ENCODE results near the gene SEMA5A. TPM values are rescaled to one million over a fixed set of nuclear protein-coding genes. Genes with fewer than 3 reads are reported as not detected.

The SEMA5A gene
- total RNA-seq, 1 donor from 2014 or later: 4.0 TPM

DNA sequence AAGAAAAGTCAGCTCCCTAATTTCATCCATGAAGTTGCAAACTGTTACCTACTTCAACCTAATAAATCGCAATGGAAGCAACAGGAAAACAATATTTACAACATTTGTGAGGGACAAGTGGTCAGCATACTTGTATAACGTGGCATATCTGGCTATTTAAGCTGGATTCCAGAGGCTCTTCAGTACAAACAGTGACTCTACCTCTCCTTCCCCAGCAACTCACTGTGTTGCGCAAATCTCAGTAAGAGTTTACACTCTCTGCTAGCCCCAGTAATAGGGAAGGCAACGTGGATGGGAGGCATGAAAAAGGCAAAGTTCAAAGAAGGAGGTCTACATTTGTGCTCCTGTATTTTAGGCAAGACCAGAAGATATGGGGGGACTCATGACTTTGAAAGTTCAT is 18.9 kb upstream of the SEMA5A start:
- TF ChIP-seq, protein P1, sequence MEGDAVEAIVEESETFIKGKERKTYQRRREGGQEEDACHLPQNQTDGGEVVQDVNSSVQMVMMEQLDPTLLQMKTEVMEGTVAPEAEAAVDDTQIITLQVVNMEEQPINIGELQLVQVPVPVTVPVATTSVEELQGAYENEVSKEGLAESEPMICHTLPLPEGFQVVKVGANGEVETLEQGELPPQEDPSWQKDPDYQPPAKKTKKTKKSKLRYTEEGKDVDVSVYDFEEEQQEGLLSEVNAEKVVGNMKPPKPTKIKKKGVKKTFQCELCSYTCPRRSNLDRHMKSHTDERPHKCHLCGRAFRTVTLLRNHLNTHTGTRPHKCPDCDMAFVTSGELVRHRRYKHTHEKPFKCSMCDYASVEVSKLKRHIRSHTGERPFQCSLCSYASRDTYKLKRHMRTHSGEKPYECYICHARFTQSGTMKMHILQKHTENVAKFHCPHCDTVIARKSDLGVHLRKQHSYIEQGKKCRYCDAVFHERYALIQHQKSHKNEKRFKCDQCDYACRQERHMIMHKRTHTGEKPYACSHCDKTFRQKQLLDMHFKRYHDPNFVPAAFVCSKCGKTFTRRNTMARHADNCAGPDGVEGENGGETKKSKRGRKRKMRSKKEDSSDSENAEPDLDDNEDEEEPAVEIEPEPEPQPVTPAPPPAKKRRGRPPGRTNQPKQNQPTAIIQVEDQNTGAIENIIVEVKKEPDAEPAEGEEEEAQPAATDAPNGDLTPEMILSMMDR (IDR thresholded peaks at IDR 0.05; ENCODE audit: unreplicated experiment): no peak
- Mint-ChIP-seq H3K9me3 (ENCODE audit: low read depth) (no peaks in the 10 kb centered on the region), H3K36me3 (ENCODE audit: insufficient read depth) (no peaks in the 10 kb centered on the region), H3K27ac (no peak overlapping the region), H3K4me3 (ENCODE audit: low read depth) (no peak overlapping the region), H3K27me3 (peaks cover 6% of the 10 kb centered on the region), H3K4me1 (ENCODE audit: low read depth) (no peaks in the 10 kb centered on the region)
- no peak for DNase-seq (ENCODE audit: low spot score, unreplicated experiment)

DNA sequence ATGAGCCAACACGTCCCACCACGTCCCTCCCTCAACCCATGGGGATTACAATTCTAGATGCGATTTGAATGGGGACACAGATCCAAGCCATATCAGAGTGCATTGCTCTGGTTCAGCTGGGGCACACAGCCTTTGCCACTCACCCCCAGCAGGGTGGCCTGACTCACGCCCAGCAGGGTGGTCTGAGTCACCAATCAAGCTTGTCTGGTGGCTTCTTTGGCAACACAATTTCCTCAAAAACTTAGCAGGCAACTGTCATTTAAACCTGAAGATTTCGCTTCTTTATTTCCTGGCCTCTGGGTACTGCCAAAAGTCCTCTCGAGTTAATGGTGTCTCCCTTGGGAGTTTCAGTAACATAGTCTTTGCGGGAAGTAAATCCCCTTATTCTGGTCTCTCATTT is 16.3 kb upstream of the SEMA5A start:
- TF ChIP-seq, protein P1 (IDR thresholded peaks at IDR 0.05; ENCODE audit: unreplicated experiment): no peak
- DNase-seq (ENCODE audit: low spot score, unreplicated experiment): no peak
- H3K4me1 Mint-ChIP-seq (ENCODE audit: low read depth): peaks cover 4% of the 10 kb centered on the region
- no peak overlapping the region for H3K4me3 Mint-ChIP-seq (ENCODE audit: low read depth)
- peaks cover 6% of the 10 kb centered on the region for H3K27me3 Mint-ChIP-seq
- H3K9me3 Mint-ChIP-seq (ENCODE audit: low read depth): no peaks in the 10 kb centered on the region
- no peaks in the 10 kb centered on the region for H3K36me3 Mint-ChIP-seq (ENCODE audit: insufficient read depth)
- no peak overlapping the region for H3K27ac Mint-ChIP-seq

DNA sequence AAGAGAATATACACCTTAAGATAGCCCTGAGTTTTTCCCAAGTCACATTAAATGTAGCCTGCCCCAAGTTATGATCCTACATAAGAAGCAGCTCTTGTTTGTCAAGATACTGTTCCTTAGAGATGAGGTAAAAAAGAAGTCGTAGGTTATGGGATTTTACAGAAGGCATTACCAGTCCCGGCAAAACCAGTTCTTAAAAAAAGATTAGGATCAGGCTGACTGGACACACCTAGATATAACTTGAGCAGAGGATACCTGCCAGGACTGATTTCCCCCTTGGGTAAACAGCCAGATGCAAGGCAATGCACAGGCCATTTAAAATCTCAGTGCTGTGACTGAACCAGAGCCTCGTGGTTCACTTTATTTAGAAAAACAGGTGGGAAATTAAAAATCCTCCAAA is 14.1 kb upstream of the SEMA5A start:
- no peaks in the 10 kb centered on the region for H3K36me3 Mint-ChIP-seq (ENCODE audit: insufficient read depth)
- peaks cover 4% of the 10 kb centered on the region for H3K4me1 Mint-ChIP-seq (ENCODE audit: low read depth)
- peaks cover 13% of the 10 kb centered on the region for H3K27me3 Mint-ChIP-seq
- H3K4me3 Mint-ChIP-seq (ENCODE audit: low read depth): no peak overlapping the region
- TF ChIP-seq, protein P1 (IDR thresholded peaks at IDR 0.05; ENCODE audit: unreplicated experiment): no peak
- no peaks in the 10 kb centered on the region for H3K9me3 Mint-ChIP-seq (ENCODE audit: low read depth)
- no peak overlapping the region for H3K27ac Mint-ChIP-seq
- no peak for DNase-seq (ENCODE audit: low spot score, unreplicated experiment)

DNA sequence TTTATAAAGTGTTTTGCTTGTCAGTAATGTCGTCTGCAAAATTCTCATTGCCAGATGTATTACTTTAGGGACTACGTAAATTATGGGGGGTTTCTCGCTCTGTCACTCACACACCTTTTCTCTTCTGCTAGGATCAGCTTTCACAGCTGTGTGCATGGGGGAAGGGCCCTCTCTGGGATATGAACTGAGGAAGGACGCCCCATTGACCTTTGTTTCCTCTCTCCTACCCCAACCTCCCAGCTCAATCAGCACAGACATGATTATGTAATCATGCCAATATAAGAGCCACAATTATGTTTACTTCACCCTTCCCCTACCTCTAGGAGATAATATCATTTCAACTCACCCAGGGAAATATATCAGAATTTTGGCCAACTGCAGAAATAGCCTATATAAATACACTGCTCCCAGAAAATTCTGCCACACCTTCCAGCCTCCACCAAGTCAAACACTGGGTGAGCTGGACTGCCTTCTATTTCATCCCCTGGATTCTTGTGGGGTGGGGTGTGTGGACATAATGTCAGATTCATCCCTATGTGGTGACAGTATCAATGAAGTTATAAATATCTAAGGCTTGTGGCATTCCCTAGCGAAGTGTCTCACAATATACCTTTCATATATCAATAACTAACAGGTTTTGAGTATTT is 12.6 kb upstream of the SEMA5A start:
- no peak overlapping the region for H3K27ac Mint-ChIP-seq
- no peak for DNase-seq (ENCODE audit: low spot score, unreplicated experiment)
- TF ChIP-seq, protein P1 (IDR thresholded peaks at IDR 0.05; ENCODE audit: unreplicated experiment): no peak
- H3K36me3 Mint-ChIP-seq (ENCODE audit: insufficient read depth): no peaks in the 10 kb centered on the region
- no peaks in the 10 kb centered on the region for H3K9me3 Mint-ChIP-seq (ENCODE audit: low read depth)
- peaks cover 13% of the 10 kb centered on the region for H3K27me3 Mint-ChIP-seq
- no peak overlapping the region for H3K4me3 Mint-ChIP-seq (ENCODE audit: low read depth)
- H3K4me1 Mint-ChIP-seq (ENCODE audit: low read depth): peaks cover 7% of the 10 kb centered on the region

DNA sequence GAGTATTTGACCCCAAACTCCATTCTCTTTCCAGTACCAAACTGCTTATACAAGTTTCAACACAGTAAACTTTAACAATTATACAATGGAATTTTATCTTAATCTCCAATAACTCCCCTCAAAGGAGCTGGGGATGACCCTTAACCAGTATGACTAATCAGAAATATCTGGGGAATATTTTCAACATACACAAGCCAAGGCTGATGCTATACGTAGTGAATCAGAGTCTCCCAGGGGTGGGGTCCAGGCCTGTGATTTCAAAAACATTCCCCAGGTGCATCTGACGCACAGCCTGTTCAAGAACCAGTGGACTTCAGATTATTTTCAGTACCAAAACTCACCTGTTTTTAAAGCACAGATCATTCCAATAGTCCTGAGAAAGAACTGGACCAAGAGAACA is 11.8 kb upstream of the SEMA5A start:
- H3K4me1 Mint-ChIP-seq (ENCODE audit: low read depth): peaks cover 7% of the 10 kb centered on the region
- H3K4me3 Mint-ChIP-seq (ENCODE audit: low read depth): no peak overlapping the region
- H3K27ac Mint-ChIP-seq: no peak overlapping the region
- TF ChIP-seq, protein P1 (IDR thresholded peaks at IDR 0.05; ENCODE audit: unreplicated experiment): no peak
- H3K27me3 Mint-ChIP-seq: peaks cover 13% of the 10 kb centered on the region
- no peaks in the 10 kb centered on the region for H3K9me3 Mint-ChIP-seq (ENCODE audit: low read depth)
- no peaks in the 10 kb centered on the region for H3K36me3 Mint-ChIP-seq (ENCODE audit: insufficient read depth)
- DNase-seq (ENCODE audit: low spot score, unreplicated experiment): no peak
